Ovary (tissue), 9 donors: Measurements from ENCODE around the gene MYH9. TPM values are rescaled to one million over a fixed set of nuclear protein-coding genes. Genes with fewer than 3 reads are reported as not detected.

Experiments used
- DNase-seq, 5 donors: peaks; one replicate each; pipeline ENCODE4 v3.0.0-alpha.2; 2019 to 2020
- H3K27ac ChIP-seq, 2 donors: fragments of 200-600 bp; one replicate each; pipeline versions ENCODE4 v1.5.1 to v1.8.0; 2019 to 2022
- H3K27me3 ChIP-seq: fragments of 200-600 bp; one replicate; pipeline ENCODE4 v1.8.0; 2022
- H3K36me3 ChIP-seq: fragments of 200-600 bp; sonication (generic); one replicate; pipeline ENCODE4 v1.5.1; 2019
- H3K4me1 ChIP-seq: one replicate; pipeline ENCODE4 v1.8.1; 2013; ENCODE audit warnings: mild to moderate bottlenecking, moderate library complexity; ENCODE audit not compliant: insufficient read depth
- H3K4me3 ChIP-seq: fragments of 200-600 bp; sonication (generic); one replicate; pipeline ENCODE4 v1.5.1; 2017
- H3K9me3 ChIP-seq, 2 donors: fragments of 200-600 bp in 1 of 2; sonication (generic) in 1 of 2; one replicate each; pipeline versions ENCODE4 v1.5.1 to v1.8.1; 2013 to 2019; ENCODE audit warnings: mild to moderate bottlenecking in 1 of 2, moderate library complexity in 1 of 2
- EP300 ChIP-seq: sonication (generic); formaldehyde crosslinking; IDR thresholded peaks from one replicate; pipeline ENCODE4 v1.6.1; 2017; ENCODE audit warnings: antibody characterized with exemption
- POLR2A ChIP-seq: fragments of 450-650 bp; IDR thresholded peaks from one replicate; pipeline ENCODE4 v1.6.1; 2017; ENCODE audit warnings: antibody characterized with exemption, mild to moderate bottlenecking, moderate library complexity
- WGBS, 3 donors: extraction: QIAGEN DNeasy Blood & Tissue Kit in 1 of 3; methylation state at CpG; one replicate each; pipeline versions ENCODE4 v1.1.5 to v1.1.7; 2013 to 2017; 5-methylcytosine and 5-hydroxymethylcytosine counted together
- intact Hi-C, 4 donors: fragments of 100-400 bp; cut with DNase I; formaldehyde crosslinking; loops; one replicate each; pipeline versions ENCODE4 v1.11.0 to v1.15.1; 2022 to 2023
- polyA plus RNA-seq, 2 donors: library from polyadenylated mRNA; stranded (reverse); fragments of 200-250 nt in 1 of 2; fragments of 350-450 nt in 1 of 2; fragmentation: Illumina TruSeq in 1 of 2; extraction: RNeasy Lipid Tissue Mini Kit (QIAGEN cat#74804) in 1 of 2; gene quantifications; one replicate each; pipeline ENCODE4 v1.2.3, GENCODE V29; 2013 to 2014
- total RNA-seq, 7 donors: library from RNA; depleted of rRNA in 2 of 7; stranded (reverse); fragments of >200 nt in 2 of 7; fragmentation: NEBNext Ultra II Directional in 3 of 7; extraction: Animal tissue kit (Norgen Biotek cat#: 25700) in 3 of 7; gene quantifications; one replicate each; pipeline versions ENCODE4 v1.1.0 to v1.2.4, GENCODE V29; 2016 to 2023
- TF ChIP-seq, protein P1 (sequence below), 3 donors: fragments of 450-650 bp in 2 of 3; fragments of 200-600 bp in 1 of 3; IDR thresholded peaks; one replicate each; pipeline versions ENCODE4 v1.5.1 to v1.8.0; 2016 to 2022; ENCODE audit warnings: antibody characterized with exemption in 3 of 3, mild to moderate bottlenecking in 1 of 3
- donor health status: DM: no; HTN: no; CAD: no; lungs with moderate emphysema.
- donor health status: DM: no; HTN: no; CAD: no.
- donor health status: Bipolar disorder and iron deficiency.
- donor health status: DM: yes; HTN: yes; CAD: no.
- donor health status: DM: no; HTN: no; CAD: no.
- donor health status: DM: yes; HTN: yes; CAD: no.

The MYH9 gene
- total and polyA plus RNA-seq, 9 donors: 128 to 530 (median 348) TPM

DNA sequence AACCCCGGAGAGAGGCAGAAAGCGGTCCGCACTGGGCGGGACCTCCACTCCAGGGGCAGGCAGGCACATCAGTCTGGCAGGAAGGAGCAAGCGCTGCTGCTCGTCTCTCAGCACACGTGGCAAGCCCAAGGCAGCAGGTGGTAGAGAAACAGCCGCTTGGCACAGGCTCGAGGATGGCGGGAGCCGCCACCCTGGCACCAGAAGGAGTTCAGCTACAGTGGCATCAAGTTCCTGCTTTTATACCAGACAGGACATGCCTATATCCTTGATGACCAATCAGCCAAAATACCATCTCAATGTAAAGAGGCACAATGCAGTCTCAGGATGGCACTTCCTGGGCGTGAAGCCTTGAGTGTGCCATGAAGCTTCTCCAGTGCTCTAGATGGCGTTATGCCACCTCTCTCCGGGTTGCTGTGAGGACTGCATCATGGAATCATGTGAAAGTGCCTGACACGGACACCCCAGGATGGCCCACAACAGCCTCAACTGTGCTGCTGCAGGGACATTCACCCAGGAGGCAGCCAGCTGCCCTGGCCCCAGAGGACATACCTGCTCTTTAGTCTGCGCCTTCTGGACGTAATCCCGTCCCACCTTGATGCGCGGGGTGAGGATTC is 70.0 kb downstream of the MYH9 start:
- TF ChIP-seq EP300 (no peak), POLR2A (no peak)
- TF ChIP-seq, protein P1, sequence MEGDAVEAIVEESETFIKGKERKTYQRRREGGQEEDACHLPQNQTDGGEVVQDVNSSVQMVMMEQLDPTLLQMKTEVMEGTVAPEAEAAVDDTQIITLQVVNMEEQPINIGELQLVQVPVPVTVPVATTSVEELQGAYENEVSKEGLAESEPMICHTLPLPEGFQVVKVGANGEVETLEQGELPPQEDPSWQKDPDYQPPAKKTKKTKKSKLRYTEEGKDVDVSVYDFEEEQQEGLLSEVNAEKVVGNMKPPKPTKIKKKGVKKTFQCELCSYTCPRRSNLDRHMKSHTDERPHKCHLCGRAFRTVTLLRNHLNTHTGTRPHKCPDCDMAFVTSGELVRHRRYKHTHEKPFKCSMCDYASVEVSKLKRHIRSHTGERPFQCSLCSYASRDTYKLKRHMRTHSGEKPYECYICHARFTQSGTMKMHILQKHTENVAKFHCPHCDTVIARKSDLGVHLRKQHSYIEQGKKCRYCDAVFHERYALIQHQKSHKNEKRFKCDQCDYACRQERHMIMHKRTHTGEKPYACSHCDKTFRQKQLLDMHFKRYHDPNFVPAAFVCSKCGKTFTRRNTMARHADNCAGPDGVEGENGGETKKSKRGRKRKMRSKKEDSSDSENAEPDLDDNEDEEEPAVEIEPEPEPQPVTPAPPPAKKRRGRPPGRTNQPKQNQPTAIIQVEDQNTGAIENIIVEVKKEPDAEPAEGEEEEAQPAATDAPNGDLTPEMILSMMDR (IDR thresholded peaks at IDR 0.05): no peak
- Histone ChIP-seq H3K36me3 (no peaks in the 10 kb centered on the region), H3K27me3 (no peaks in the 10 kb centered on the region), H3K27ac (no peak overlapping the region), H3K4me3 (no peak overlapping the region), H3K4me1 (no peaks in the 10 kb centered on the region), H3K9me3 (no peaks in the 10 kb centered on the region)
- intact Hi-C loops: no loop called here
- no peak for DNase-seq
- 79 to 86% (median 81%) methylated on average over 20 of the region's 20 CpGs for WGBS, 3 donors

DNA sequence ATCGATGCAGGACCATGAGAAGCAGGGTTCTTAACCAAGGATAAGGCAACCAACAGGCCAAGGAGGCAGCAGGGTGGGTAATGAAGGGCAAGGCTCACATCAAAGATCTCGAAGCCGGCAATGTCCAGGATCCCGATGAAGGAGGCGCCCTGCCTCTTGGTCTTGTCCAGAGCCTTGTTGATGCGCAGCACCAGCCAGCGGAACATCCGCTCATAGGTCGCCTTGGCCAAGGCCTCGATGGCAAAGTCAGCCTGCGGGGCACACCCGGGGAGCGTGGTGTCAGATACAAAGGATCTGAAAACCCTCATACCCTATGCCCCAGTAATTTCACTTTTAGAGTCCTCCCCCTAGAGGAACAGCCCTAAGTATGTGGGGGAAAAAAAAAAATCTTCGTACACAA is 71.3 kb downstream of the MYH9 start:
- no peak overlapping the region for H3K4me3 ChIP-seq
- TF ChIP-seq POLR2A (no peak), EP300 (no peak)
- TF ChIP-seq, protein P1 (IDR thresholded peaks at IDR 0.05): no peak
- no peak for DNase-seq
- no peaks in the 10 kb centered on the region for H3K27me3 ChIP-seq
- no peak overlapping the region for H3K27ac ChIP-seq
- WGBS, 3 donors: 92 to 94% (median 93%) methylated on average over 14 of the region's 14 CpGs
- no peaks in the 10 kb centered on the region for H3K9me3 ChIP-seq
- intact Hi-C loops: no loop called here
- no peaks in the 10 kb centered on the region for H3K4me1 ChIP-seq
- H3K36me3 ChIP-seq: no peaks in the 10 kb centered on the region

DNA sequence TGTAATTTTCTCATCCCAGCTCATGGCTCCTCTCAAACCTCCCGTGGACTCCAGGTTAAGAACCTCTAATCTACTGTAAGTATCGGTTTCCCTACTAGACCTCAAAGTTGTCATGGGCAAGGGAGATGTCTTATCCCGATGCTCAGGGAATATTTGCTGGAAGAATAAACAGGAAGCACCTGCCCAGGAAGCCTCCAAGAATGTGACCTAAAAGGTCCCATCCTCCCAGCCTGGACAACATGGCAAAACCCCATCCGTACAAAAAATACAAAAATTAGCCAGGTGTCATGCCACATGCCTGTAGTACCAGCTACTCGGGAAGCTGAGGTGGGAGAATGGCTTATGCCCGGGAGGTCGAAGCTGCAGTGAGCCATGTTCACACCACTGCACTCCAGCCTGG is 72.4 kb downstream of the MYH9 start:
- intact Hi-C loops: no loop called here
- 67 to 77% (median 72%) methylated on average over 7 of the region's 7 CpGs for WGBS, 3 donors
- no peak overlapping the region for H3K4me3 ChIP-seq
- H3K4me1 ChIP-seq: no peaks in the 10 kb centered on the region
- H3K9me3 ChIP-seq: no peaks in the 10 kb centered on the region
- no peaks in the 10 kb centered on the region for H3K27me3 ChIP-seq
- DNase-seq: no peak
- TF ChIP-seq EP300 (no peak), POLR2A (no peak)
- TF ChIP-seq, protein P1 (IDR thresholded peaks at IDR 0.05): no peak
- no peaks in the 10 kb centered on the region for H3K36me3 ChIP-seq
- no peak overlapping the region for H3K27ac ChIP-seq

DNA sequence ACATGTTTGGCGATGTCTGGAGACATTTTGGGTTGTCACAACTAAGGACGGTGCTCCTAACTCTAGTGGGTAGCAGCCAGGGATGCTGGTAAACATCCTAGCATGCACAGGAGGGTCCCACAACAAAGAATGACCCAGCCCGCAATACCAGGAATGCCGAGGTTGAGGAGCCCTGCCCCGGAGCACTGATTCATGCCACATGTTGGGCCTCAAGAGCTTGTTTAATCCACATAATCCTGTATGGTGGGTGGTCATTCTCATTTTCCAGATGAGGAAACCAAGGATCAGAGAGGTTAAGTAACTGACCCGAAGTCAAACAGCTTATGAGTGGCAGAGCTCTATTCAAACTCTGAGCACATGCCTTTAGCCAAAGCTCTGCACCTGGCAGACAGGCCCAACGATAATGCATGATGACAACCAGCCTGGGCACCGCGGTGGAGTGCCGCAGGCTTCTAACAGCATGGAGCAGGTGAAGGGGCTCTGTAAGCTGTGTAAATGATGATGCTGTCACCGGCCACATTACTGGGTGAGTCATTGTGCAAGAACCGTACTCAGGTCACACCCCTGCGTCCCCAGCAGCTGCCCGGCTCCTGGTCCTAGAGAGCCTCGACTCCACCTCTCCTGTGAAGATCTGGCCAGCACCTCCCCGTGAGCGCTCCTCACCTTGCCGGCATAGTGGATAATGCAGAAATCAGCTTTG is 76.2 kb downstream of the MYH9 start:
- Histone ChIP-seq H3K27ac (no peak overlapping the region), H3K9me3 (no peaks in the 10 kb centered on the region), H3K4me3 (no peak overlapping the region), H3K27me3 (no peaks in the 10 kb centered on the region), H3K36me3 (no peaks in the 10 kb centered on the region), H3K4me1 (no peaks in the 10 kb centered on the region)
- intact Hi-C loops: no loop called here
- no peak for DNase-seq
- WGBS, 3 donors: 81 to 83% (median 82%) methylated on average over 17 to 18 of the region's 18 CpGs
- TF ChIP-seq, protein P1 (IDR thresholded peaks at IDR 0.05): no peak
